GM10847 (cell line): Measurements from ENCODE around the gene CDKN2D.

Experiments
- POLR2A ChIP-seq: IDR thresholded peaks from 2 replicates; pipeline ENCODE4 v1.6.1; 2011; ENCODE audit not compliant: insufficient read length; ENCODE audit errors: extremely low read depth

The CDKN2D gene

GRCh38 chr19:10518444-10519361, 50.1 kb downstream of the CDKN2D start:
- no peak for TF ChIP-seq POLR2A

GRCh38 chr19:10517760-10518443, 50.9 kb downstream of the CDKN2D start:
- TF ChIP-seq POLR2A: no peak

GRCh38 chr19:10517361-10517759, 51.4 kb downstream of the CDKN2D start, which contains the start of gene S1PR5:
Gene S1PR5 (minus strand): TSS chr19:10517447. CDS start chr19:10515011, 2,436 bp downstream.
- TF ChIP-seq POLR2A: no peak

GRCh38 chr19:10516671-10517286, 52.0 kb downstream of the CDKN2D start:
- no peak for TF ChIP-seq POLR2A
